Upper lobe of left lung (tissue), 4 donors: ENCODE data around the gene KLHL17.

Source experiments
- POLR2A ChIP-seq, 4 donors: fragments of 450-650 bp; IDR thresholded peaks; one replicate each; pipeline ENCODE4 v1.5.1; 2016 to 2017; ENCODE audit warnings: antibody characterized with exemption in 4 of 4, mild to moderate bottlenecking in 2 of 4
- TF ChIP-seq, protein P1 (sequence below), 6 experiments: fragments of 450-650 bp in 4 of 6; fragments of 200-600 bp in 2 of 6; sonication (generic) in 2 of 6; IDR thresholded peaks; one replicate each; pipeline ENCODE4 v1.5.1; 2016 to 2019; ENCODE audit warnings: antibody characterized with exemption in 6 of 6

GRCh38 chr1:931380-932172, 28.8 kb upstream of the KLHL17 start:
- TF ChIP-seq, protein P1, sequence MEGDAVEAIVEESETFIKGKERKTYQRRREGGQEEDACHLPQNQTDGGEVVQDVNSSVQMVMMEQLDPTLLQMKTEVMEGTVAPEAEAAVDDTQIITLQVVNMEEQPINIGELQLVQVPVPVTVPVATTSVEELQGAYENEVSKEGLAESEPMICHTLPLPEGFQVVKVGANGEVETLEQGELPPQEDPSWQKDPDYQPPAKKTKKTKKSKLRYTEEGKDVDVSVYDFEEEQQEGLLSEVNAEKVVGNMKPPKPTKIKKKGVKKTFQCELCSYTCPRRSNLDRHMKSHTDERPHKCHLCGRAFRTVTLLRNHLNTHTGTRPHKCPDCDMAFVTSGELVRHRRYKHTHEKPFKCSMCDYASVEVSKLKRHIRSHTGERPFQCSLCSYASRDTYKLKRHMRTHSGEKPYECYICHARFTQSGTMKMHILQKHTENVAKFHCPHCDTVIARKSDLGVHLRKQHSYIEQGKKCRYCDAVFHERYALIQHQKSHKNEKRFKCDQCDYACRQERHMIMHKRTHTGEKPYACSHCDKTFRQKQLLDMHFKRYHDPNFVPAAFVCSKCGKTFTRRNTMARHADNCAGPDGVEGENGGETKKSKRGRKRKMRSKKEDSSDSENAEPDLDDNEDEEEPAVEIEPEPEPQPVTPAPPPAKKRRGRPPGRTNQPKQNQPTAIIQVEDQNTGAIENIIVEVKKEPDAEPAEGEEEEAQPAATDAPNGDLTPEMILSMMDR (IDR thresholded peaks at IDR 0.05): no peak
- TF ChIP-seq POLR2A (IDR thresholded peaks at IDR 0.05): no peak
